Fibroblast of mammary gland (primary cell): ENCODE measurements around the gene CDH5.

Experiments used
- DNase-seq: peaks from one replicate; pipeline ENCODE4 v3.0.0-alpha.2; 2010; ENCODE audit warnings: low read depth
- H3K4me3 ChIP-seq: 2 replicates; pipeline ENCODE4 v1.5.1; 2011; ENCODE audit warnings: low read depth, mild to moderate bottlenecking, low read length, moderate library complexity; ENCODE audit not compliant: control insufficient read depth
- TF ChIP-seq, protein P1 (sequence below): conservative IDR thresholded peaks from 2 replicates; pipeline ENCODE4 v1.5.1; 2011; ENCODE audit warnings: low read depth, low read length, inconsistent platforms; ENCODE audit not compliant: control insufficient read depth, insufficient read depth

CDH5 gene

DNA sequence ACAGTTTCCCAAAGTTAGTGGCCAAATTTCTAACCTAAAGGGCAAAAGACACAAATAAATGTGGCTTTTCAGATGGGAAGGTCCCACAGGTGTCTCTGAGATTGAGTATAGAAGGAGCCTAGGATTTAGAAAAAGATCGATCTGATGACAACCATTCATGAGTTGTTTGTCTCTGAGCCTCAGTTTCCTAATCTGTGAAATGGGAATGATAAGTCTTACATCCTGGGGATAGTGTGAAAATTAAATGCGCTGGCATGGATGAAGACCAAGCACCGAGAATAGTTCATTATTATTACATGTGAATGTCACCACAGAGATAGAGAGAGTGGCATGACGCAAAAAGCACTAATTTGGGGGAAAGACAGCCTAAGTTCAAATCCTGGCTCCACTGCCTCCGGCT is 7.2 kb downstream of the CDH5 start:
- DNase-seq: no peak
- TF ChIP-seq, protein P1, sequence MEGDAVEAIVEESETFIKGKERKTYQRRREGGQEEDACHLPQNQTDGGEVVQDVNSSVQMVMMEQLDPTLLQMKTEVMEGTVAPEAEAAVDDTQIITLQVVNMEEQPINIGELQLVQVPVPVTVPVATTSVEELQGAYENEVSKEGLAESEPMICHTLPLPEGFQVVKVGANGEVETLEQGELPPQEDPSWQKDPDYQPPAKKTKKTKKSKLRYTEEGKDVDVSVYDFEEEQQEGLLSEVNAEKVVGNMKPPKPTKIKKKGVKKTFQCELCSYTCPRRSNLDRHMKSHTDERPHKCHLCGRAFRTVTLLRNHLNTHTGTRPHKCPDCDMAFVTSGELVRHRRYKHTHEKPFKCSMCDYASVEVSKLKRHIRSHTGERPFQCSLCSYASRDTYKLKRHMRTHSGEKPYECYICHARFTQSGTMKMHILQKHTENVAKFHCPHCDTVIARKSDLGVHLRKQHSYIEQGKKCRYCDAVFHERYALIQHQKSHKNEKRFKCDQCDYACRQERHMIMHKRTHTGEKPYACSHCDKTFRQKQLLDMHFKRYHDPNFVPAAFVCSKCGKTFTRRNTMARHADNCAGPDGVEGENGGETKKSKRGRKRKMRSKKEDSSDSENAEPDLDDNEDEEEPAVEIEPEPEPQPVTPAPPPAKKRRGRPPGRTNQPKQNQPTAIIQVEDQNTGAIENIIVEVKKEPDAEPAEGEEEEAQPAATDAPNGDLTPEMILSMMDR: no peak
- H3K4me3 ChIP-seq: no peak overlapping the region

DNA sequence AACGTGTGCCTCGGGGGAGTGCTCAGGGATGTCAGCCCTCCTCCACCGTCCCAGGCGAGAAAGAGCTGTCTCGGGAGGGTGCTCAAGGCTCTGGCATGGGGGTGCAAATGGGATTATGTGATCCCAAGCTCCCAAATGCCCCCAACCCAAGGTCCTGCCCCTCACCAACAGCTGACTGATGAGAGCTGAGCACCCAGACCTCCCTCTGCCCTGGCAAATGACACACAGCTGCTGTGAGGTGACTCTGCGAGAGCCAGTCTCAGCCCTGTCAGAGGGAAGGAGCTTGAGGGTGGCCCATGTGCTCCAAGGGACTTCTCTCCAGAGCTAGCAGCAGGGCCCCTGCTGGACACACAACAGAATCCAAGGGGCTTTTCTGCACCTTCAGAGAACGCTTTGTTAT is 7.7 kb downstream of the CDH5 start:
- no peak for DNase-seq

DNA sequence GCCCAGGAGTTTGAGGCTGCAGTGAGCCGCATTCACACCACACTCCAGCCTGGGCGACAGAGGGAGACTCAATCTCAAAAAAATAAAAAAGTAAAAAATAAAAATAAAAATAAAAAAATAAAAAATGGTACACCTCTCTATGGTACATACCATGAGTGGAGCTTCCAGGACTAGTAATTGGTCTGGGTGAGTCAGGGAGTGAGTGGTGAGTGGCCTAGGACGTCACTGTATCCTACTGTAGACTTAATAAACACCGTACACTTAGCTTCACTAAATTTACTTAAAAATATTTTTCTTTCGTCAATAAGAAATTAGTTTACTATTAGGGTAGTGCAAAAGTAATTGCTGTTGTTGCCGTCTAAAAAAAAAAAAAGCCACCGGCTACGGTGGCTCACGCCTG is 9.0 kb downstream of the CDH5 start:
- TF ChIP-seq, protein P1: no peak
- no peak for DNase-seq
- no peak overlapping the region for H3K4me3 ChIP-seq

More for the DNA sequence above, 7.7 kb downstream of the CDH5 start:
- TF ChIP-seq, protein P1: no peak
- H3K4me3 ChIP-seq: no peak overlapping the region

DNA sequence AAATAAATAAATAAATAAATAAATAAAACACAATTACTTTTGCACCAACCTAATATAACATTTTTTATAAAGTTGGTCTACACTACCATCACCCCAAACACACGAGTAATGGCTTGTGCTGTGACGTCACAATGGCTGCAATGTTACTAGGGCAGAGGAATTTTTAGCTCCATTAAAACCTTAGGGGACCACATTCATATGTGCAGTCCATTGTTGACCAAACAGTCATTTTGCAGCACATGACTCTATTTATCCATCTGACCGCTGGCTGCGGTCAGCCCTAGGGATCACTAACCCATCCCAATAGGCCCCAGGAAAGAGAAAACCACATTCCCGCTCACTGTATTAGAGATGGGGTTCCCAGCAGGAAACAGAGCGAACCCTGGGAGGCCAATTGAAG is 9.6 kb downstream of the CDH5 start:
- H3K4me3 ChIP-seq: no peak overlapping the region
- TF ChIP-seq, protein P1: no peak
- DNase-seq: no peak

DNA sequence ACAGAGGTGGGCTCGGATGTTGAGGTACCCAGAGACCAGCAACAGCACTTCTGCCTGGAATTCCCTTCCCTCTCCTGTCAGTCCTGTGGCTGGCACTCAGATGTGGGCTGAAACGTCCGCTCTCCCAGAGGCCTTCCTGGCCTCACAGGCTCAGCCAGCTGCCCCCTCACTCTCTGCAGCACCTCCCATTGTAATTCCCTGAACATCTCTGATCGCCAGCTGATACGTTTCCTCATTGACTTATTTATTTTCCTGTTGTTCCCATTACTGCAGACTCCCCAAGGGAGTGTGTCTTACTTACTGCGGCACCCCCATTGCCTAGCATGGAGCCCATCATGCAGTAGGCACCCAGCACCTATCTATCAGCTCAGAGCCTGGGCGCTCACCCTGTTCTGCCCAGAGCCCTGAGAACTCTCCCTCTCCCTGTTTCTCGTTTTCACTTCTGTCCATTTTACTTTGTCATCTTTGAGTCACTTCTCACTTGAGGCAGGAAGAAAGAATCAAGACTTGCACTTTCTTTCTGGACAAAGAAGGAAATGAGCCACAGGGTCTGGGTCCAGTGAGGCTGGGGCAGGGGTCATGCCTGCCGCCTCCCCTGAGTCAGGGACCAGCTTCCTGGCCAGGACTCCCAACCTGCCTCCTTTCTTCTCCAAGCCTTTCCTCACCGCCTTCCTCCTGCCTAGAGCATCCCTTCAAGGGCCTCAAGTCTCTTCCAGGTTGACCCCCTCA is 10.2 kb downstream of the CDH5 start:
- TF ChIP-seq, protein P1: no peak
- H3K4me3 ChIP-seq: no peak overlapping the region
- no peak for DNase-seq

DNA sequence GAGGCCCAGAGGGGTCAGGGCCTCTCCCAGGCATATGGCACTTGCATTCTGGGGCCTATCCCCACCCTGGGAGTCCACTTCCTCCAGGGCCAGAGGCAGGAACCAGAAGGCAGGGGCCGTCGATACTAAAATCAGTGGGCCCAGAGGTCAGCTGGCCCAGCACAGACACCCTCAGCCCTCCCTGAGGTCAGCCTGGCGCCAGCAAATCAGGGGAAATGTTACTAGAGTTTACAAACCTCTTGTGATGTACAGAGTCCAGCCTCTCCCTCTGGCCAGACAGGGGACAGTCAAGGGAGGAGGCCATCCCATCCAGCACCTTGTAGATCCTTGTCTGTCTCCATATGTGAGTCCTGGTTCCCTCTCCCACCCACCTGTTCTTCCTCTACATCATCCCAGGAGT is 10.8 kb downstream of the CDH5 start:
- DNase-seq: no peak
- TF ChIP-seq, protein P1: no peak
- H3K4me3 ChIP-seq: no peak overlapping the region
